K562 (cell line): Measurements from ENCODE around the gene PALM3. TPM values are rescaled to one million over a fixed set of nuclear protein-coding genes. Genes with fewer than 3 reads are reported as not detected.

ENCODE experiments used
- JUND ChIP-seq, 2 experiments: IDR thresholded peaks; 2 replicates in 1 of 2; 3 replicates in 1 of 2; pipeline ENCODE4 v1.6.1; 2011; ENCODE audit warnings: borderline replicate concordance in 2 of 2, low read depth in 2 of 2, low read length in 2 of 2, improper control_type of control experiment in 1 of 2, missing biosample characterization in 1 of 2, missing genetic modification characterization in 1 of 2, missing genetic modification reagents in 1 of 2
- PCBP2 ChIP-seq: fragments of 200-400 bp; formaldehyde crosslinking; IDR thresholded peaks from 2 replicates; pipeline ENCODE4 v1.6.1; 2018; ENCODE audit warnings: low read length, low read depth, mild to moderate bottlenecking, moderate library complexity; ENCODE audit not compliant: poor library complexity, severe bottlenecking
- POLR2A ChIP-seq: fragments of 450-650 bp; conservative IDR thresholded peaks from 2 replicates; pipeline ENCODE4 v1.6.1; 2016
- RBM15 ChIP-seq: fragments of 200-400 bp; formaldehyde crosslinking; IDR thresholded peaks from 2 replicates; pipeline ENCODE4 v1.6.1; 2018; ENCODE audit warnings: mild to moderate bottlenecking, low read length, moderate library complexity; ENCODE audit not compliant: insufficient read depth
- RFX7 ChIP-seq: fragments of 250-450 bp; sonication (Bioruptor Pico); IDR thresholded peaks from 2 replicates; pipeline ENCODE4 v1.5.1; 2021; ENCODE audit warnings: mild to moderate bottlenecking
- RNF219 ChIP-seq: fragments of 250-450 bp; sonication (Bioruptor Pico); IDR thresholded peaks from 2 replicates; pipeline ENCODE4 v1.5.0; 2022; ENCODE audit warnings: mild to moderate bottlenecking
- SFPQ ChIP-seq: fragments of 200-400 bp; formaldehyde crosslinking; IDR thresholded peaks from 2 replicates; pipeline ENCODE4 v1.6.1; 2017; ENCODE audit warnings: mild to moderate bottlenecking, low read depth, low read length, moderate library complexity
- SMAD3 ChIP-seq: fragments of 450-650 bp; formaldehyde crosslinking; conservative IDR thresholded peaks from 2 replicates; pipeline ENCODE4 v1.4.0; 2020; ENCODE audit warnings: mild to moderate bottlenecking
- USF1 ChIP-seq: sonication (generic); formaldehyde crosslinking; IDR thresholded peaks from 2 replicates; pipeline ENCODE4 v1.9.0; 2022; ENCODE audit warnings: mild to moderate bottlenecking, missing genetic modification reagents
- ZFP30 ChIP-seq: fragments of 250-450 bp; sonication (Bioruptor Pico); IDR thresholded peaks from 2 replicates; pipeline ENCODE4 v1.8.0; 2022; ENCODE audit warnings: moderate library complexity, mild to moderate bottlenecking, inconsistent platforms, borderline replicate concordance
- ZKSCAN1 ChIP-seq: fragments of 150-350 bp; IDR thresholded peaks from 2 replicates; pipeline ENCODE4 v1.6.1; 2016; ENCODE audit warnings: low read depth, low read length
- ZNF184 ChIP-seq: sonication (generic); formaldehyde crosslinking; IDR thresholded peaks from 2 replicates; pipeline ENCODE4 v1.5.0; 2020; ENCODE audit warnings: missing genetic modification reagents
- ZNF57 ChIP-seq: fragments of 450-650 bp; formaldehyde crosslinking; IDR thresholded peaks from 2 replicates; pipeline ENCODE4 v1.4.0; 2020; ENCODE audit warnings: mild to moderate bottlenecking, moderate library complexity
- ZNF655 ChIP-seq: fragments of 250-450 bp; sonication (Bioruptor Pico); IDR thresholded peaks from 2 replicates; pipeline ENCODE4 v1.5.0; 2021
- ZNF76 ChIP-seq: fragments of 250-450 bp; sonication (Bioruptor Pico); IDR thresholded peaks from 2 replicates; pipeline ENCODE4 v1.4.0; 2020; ENCODE audit warnings: mild to moderate bottlenecking, moderate library complexity, borderline replicate concordance
- polyA plus RNA-seq, 8 experiments: library from polyadenylated mRNA; depleted of rRNA in 4 of 8; stranded (reverse) in 5 of 8; unstranded in 3 of 8; fragments of >200 nt; fragmentation: Nextera tagmentation in 2 of 8; fragmentation: Illumina TruSeq in 1 of 8; extraction: Ambion mirVana in 2 of 8; extraction: Trizol in 1 of 8; gene quantifications; 2 replicates each; pipeline versions ENCODE4 v1.2.1 to v1.2.3, GENCODE V29; 2011 to 2014; ENCODE audit warnings: inconsistent platforms in 1 of 8, missing spikeins in 1 of 8
- total RNA-seq, 7 experiments: library from RNA; depleted of rRNA in 6 of 7; stranded (reverse); fragments of >200 nt in 6 of 7; fragmentation: Illumina TruSeq in 2 of 7; extraction: Trizol in 2 of 7; gene quantifications; 2 replicates each; pipeline versions ENCODE4 v1.2.1 to v1.2.3, GENCODE V29; 2011 to 2021; ENCODE audit warnings: low replicate concordance in 1 of 7

The PALM3 gene
- total and polyA plus RNA-seq, 9 of the 15 experiments (the other 6 are each of a cell fraction or from before 2014, with no cell fraction given) = 0.07 to 9.3 (median 3.3) TPM

GRCh38 chr19:14005349-14006084, 56.4 kb downstream of the PALM3 start (continued):
- TF ChIP-seq PCBP2 = no peak
- TF ChIP-seq ZKSCAN1 = peak; percentile 76; the same call in 1 of the 2 replicates
- TF ChIP-seq ZNF184 = no peak
- TF ChIP-seq RFX7 (CRISPR knock-in tag) = no peak
- TF ChIP-seq SMAD3 (CRISPR knock-in tag) = no peak
- 0 out of 2 replicates have a peak, but pooled peaks have one; percentile 58 for TF ChIP-seq ZNF76 (CRISPR knock-in tag)
- no peak for TF ChIP-seq SFPQ
- no peak for TF ChIP-seq RBM15
- 0 out of 2 replicates have a peak, but pooled peaks have one; percentile 25 for TF ChIP-seq POLR2A
- no peak for TF ChIP-seq ZFP30 (CRISPR knock-in tag)
- TF ChIP-seq JUND (IDR thresholded peaks at IDR 0.05; ENCODE audit: borderline replicate concordance, low read depth, low read length) = no peak
- peak; percentile 60; the same call in 2 of the 3 replicates for TF ChIP-seq JUND (tag; IDR thresholded peaks at IDR 0.05; ENCODE audit: borderline replicate concordance, low read depth, low read length)
- no peak for TF ChIP-seq RNF219 (CRISPR knock-in tag)
- TF ChIP-seq ZNF655 (CRISPR knock-in tag) = no peak
- no peak for TF ChIP-seq ZNF57 (CRISPR knock-in tag)
- no peak for TF ChIP-seq USF1 (CRISPR knock-in tag)
